ENCODE results near the gene KIAA1755. TPM values are rescaled to one million over a fixed set of nuclear protein-coding genes. Genes with fewer than 3 reads are reported as not detected.
A peak's percentile ranks its signal among the peaks of the same experiment; 100 is the strongest.

The KIAA1755 gene
- total RNA-seq, 2 experiments from 2014 or later: not detected

GRCh38 chr20:38170826-38171674 lies 89.5 kb downstream of the KIAA1755 start:
- ChIA-PET CTCF (interaction anchor here (0.7 to 1.0 kb wide), 2 partner anchors 10 to 113 kb away, joined by 3 to 5 read pairs; no protein-coding TSS in a partner anchor), POLR2A (no interaction called here)
- Mint-ChIP-seq H3K4me3 (no peak overlapping the region), H3K36me3 (ENCODE audit: low read depth) (no peaks in the 10 kb centered on the region), H3K4me1 (peaks cover 4% of the 10 kb centered on the region), H3K27ac (no peak overlapping the region), H3K27me3 (peaks cover 6% of the 10 kb centered on the region), H3K9me3 (ENCODE audit: low read depth) (no peaks in the 10 kb centered on the region)
- intact Hi-C loops (cut with DNase I, micrococcal nuclease): no loop called here
- ATAC-seq (no peak), DNase-seq (no peak)

GRCh38 chr20:38170219-38170825 lies 90.2 kb downstream of the KIAA1755 start:
- H3K4me1 Mint-ChIP-seq: peaks cover 8% of the 10 kb centered on the region
- intact Hi-C loops (cut with DNase I, micrococcal nuclease): no loop called here
- ATAC-seq (no peak), DNase-seq (no peak)
- peaks cover 13% of the 10 kb centered on the region for H3K27me3 Mint-ChIP-seq
- H3K36me3 Mint-ChIP-seq (ENCODE audit: low read depth): no peaks in the 10 kb centered on the region
- no peaks in the 10 kb centered on the region for H3K9me3 Mint-ChIP-seq (ENCODE audit: low read depth)
- ChIA-PET CTCF (interaction anchor here (1.0 to 1.3 kb wide), 2 partner anchors 97 to 113 kb away, joined by 3 to 5 read pairs; no protein-coding TSS in a partner anchor), POLR2A (no interaction called here)
- no peak overlapping the region for H3K4me3 Mint-ChIP-seq
- no peak overlapping the region for H3K27ac Mint-ChIP-seq

GRCh38 chr20:38169636-38170193 lies 90.8 kb downstream of the KIAA1755 start:
- no peak for ATAC-seq
- peaks cover 14% of the 10 kb centered on the region for H3K27me3 Mint-ChIP-seq
- H3K4me1 Mint-ChIP-seq: peaks cover 8% of the 10 kb centered on the region
- POLR2A ChIA-PET: no interaction called here
- CTCF ChIA-PET: interaction anchor here (0.6 to 1.3 kb wide), 3 partner anchors 51 to 112 kb away, joined by 3 to 5 read pairs (median 3); no protein-coding TSS in a partner anchor
- H3K36me3 Mint-ChIP-seq (ENCODE audit: low read depth): no peaks in the 10 kb centered on the region
- no peaks in the 10 kb centered on the region for H3K9me3 Mint-ChIP-seq (ENCODE audit: low read depth)
- H3K4me3 Mint-ChIP-seq: no peak overlapping the region
- no peak for DNase-seq
- intact Hi-C loops (cut with DNase I, micrococcal nuclease): loop anchor here (5.0 kb wide), 2 partner anchors 53 to 97 kb away; no protein-coding TSS in a partner anchor
- H3K27ac Mint-ChIP-seq: no peak overlapping the region

GRCh38 chr20:38168791-38169589 lies 91.5 kb downstream of the KIAA1755 start:
- intact Hi-C loops (cut with DNase I, micrococcal nuclease): loop anchor here (5.0 kb wide), 2 partner anchors 53 to 97 kb away; no protein-coding TSS in a partner anchor
- CTCF ChIA-PET: interaction anchor here (0.5 to 1.3 kb wide), 3 partner anchors 12 to 96 kb away, joined by 3 read pairs; no protein-coding TSS in a partner anchor
- POLR2A ChIA-PET: no interaction called here
- ATAC-seq: no peak
- Mint-ChIP-seq H3K4me1 (peaks cover 8% of the 10 kb centered on the region), H3K4me3 (no peak overlapping the region), H3K36me3 (ENCODE audit: low read depth) (no peaks in the 10 kb centered on the region), H3K27ac (no peak overlapping the region), H3K9me3 (ENCODE audit: low read depth) (no peaks in the 10 kb centered on the region), H3K27me3 (peaks cover 19% of the 10 kb centered on the region)
- no peak for DNase-seq

- H3K27ac Mint-ChIP-seq: no peak overlapping the region
- H3K36me3 Mint-ChIP-seq (ENCODE audit: low read depth): no peaks in the 10 kb centered on the region
- peak; percentile 59 for ATAC-seq
- H3K4me1 Mint-ChIP-seq: peaks cover 8% of the 10 kb centered on the region
- ChIA-PET POLR2A (no interaction called here), CTCF (interaction anchor here (0.5 to 1.1 kb wide), 3 partner anchors 13 to 111 kb away, joined by 3 to 4 read pairs (median 3); no protein-coding TSS in a partner anchor)
- no peak for DNase-seq
- H3K9me3 Mint-ChIP-seq (ENCODE audit: low read depth): no peaks in the 10 kb centered on the region
- intact Hi-C loops (cut with DNase I, micrococcal nuclease): loop anchor here (5.0 kb wide), 2 partner anchors 54 to 96 kb away; no protein-coding TSS in a partner anchor
- peaks cover 19% of the 10 kb centered on the region for H3K27me3 Mint-ChIP-seq
- no peak overlapping the region for H3K4me3 Mint-ChIP-seq
Measured at GRCh38 chr20:38167851-38168760, 92.4 kb downstream of the KIAA1755 start.

GRCh38 chr20:38167328-38167850 lies 93.1 kb downstream of the KIAA1755 start:
- intact Hi-C loops (cut with DNase I, micrococcal nuclease): loop anchor here (5.0 kb wide), 2 partner anchors 55 to 95 kb away; no protein-coding TSS in a partner anchor
- Mint-ChIP-seq H3K27me3 (peaks cover 23% of the 10 kb centered on the region), H3K4me1 (peaks cover 8% of the 10 kb centered on the region), H3K36me3 (ENCODE audit: low read depth) (no peaks in the 10 kb centered on the region), H3K4me3 (no peak overlapping the region), H3K27ac (no peak overlapping the region), H3K9me3 (ENCODE audit: low read depth) (no peaks in the 10 kb centered on the region)
- POLR2A ChIA-PET: no interaction called here
- DNase-seq: no peak
- CTCF ChIA-PET: interaction anchor here (0.6 to 1.1 kb wide), 3 partner anchors 58 to 265 kb away, joined by 3 to 4 read pairs (median 3); no protein-coding TSS in a partner anchor
- no peak for ATAC-seq

- H3K4me1 Mint-ChIP-seq: peaks cover 8% of the 10 kb centered on the region
- intact Hi-C loops (cut with DNase I, micrococcal nuclease): loop anchor here (5.0 kb wide), 2 partner anchors 56 to 94 kb away; no protein-coding TSS in a partner anchor
- ChIA-PET CTCF (interaction anchor here (0.8 to 1.2 kb wide), 4 partner anchors 13 to 265 kb away, joined by 3 to 5 read pairs (median 4); no protein-coding TSS in a partner anchor), POLR2A (no interaction called here)
- H3K4me3 Mint-ChIP-seq: no peak overlapping the region
- no peaks in the 10 kb centered on the region for H3K36me3 Mint-ChIP-seq (ENCODE audit: low read depth)
- no peaks in the 10 kb centered on the region for H3K9me3 Mint-ChIP-seq (ENCODE audit: low read depth)
- H3K27me3 Mint-ChIP-seq: peaks cover 21% of the 10 kb centered on the region
- no peak for DNase-seq
- no peak overlapping the region for H3K27ac Mint-ChIP-seq
- no peak for ATAC-seq
Measured at GRCh38 chr20:38166703-38167233, 93.8 kb downstream of the KIAA1755 start.

- H3K27ac Mint-ChIP-seq: no peak overlapping the region
- intact Hi-C loops (cut with DNase I, micrococcal nuclease): loop anchor here (1.0 to 5.0 kb wide), 5 partner anchors 56 to 601 kb away; no protein-coding TSS in a partner anchor
- no peaks in the 10 kb centered on the region for H3K9me3 Mint-ChIP-seq (ENCODE audit: low read depth)
- H3K4me3 Mint-ChIP-seq: no peak overlapping the region
- peaks cover 8% of the 10 kb centered on the region for H3K4me1 Mint-ChIP-seq
- DNase-seq: no peak
- ChIA-PET POLR2A (no interaction called here), CTCF (interaction anchor here (0.8 to 1.2 kb wide), 2 partner anchors 12 to 56 kb away, joined by 4 to 5 read pairs; no protein-coding TSS in a partner anchor)
- H3K36me3 Mint-ChIP-seq (ENCODE audit: low read depth): no peaks in the 10 kb centered on the region
- no peak for ATAC-seq
- H3K27me3 Mint-ChIP-seq: peaks cover 20% of the 10 kb centered on the region
Measured at GRCh38 chr20:38165966-38166702, 94.4 kb downstream of the KIAA1755 start.
